HG03025 (cell line): ENCODE measurements around the gene PRKAG3.

ENCODE experiments used
- ATAC-seq: cut with Tn5 transposase; IDR thresholded peaks from one replicate; pipeline ENCODE4 v1.9.1; 2021; ENCODE audit warnings: mild to moderate bottlenecking, moderate library complexity; ENCODE audit not compliant: unreplicated experiment, low FRiP score

PRKAG3 gene

GRCh38 chr2:218865396-218865795 is 33.8 kb upstream of the PRKAG3 start:
- no peak for ATAC-seq

GRCh38 chr2:218863021-218863520 is 31.5 kb upstream of the PRKAG3 start:
- no peak for ATAC-seq

GRCh38 chr2:218861645-218862318 is 30.2 kb upstream of the PRKAG3 start:
- ATAC-seq = no peak

- ATAC-seq = no peak
Observed at GRCh38 chr2:218860950-218861381, 29.4 kb upstream of the PRKAG3 start.

- ATAC-seq = no peak
Observed at GRCh38 chr2:218859988-218860831, 28.6 kb upstream of the PRKAG3 start.

GRCh38 chr2:218859556-218859987 is 28.0 kb upstream of the PRKAG3 start, which contains the start of gene WNT6:
Gene WNT6 (plus strand): TSS chr2:218859805. CDS start chr2:218860038, 233 bp downstream.
- no peak for ATAC-seq

GRCh38 chr2:218858671-218859555 is 27.3 kb upstream of the PRKAG3 start:
- no peak for ATAC-seq

GRCh38 chr2:218858138-218858445 is 26.5 kb upstream of the PRKAG3 start:
- ATAC-seq = no peak

- ATAC-seq = no peak
Observed at GRCh38 chr2:218857371-218858137, 26.0 kb upstream of the PRKAG3 start.

- no peak for ATAC-seq
Observed at GRCh38 chr2:218856896-218857243, 25.3 kb upstream of the PRKAG3 start.

- no peak for ATAC-seq
Observed at GRCh38 chr2:218856167-218856895, 24.7 kb upstream of the PRKAG3 start.

GRCh38 chr2:218855305-218856166 is 23.9 kb upstream of the PRKAG3 start:
- no peak for ATAC-seq

GRCh38 chr2:218854860-218855259 is 23.3 kb upstream of the PRKAG3 start:
- ATAC-seq = no peak

GRCh38 chr2:218853766-218854165 is 22.2 kb upstream of the PRKAG3 start:
- ATAC-seq = no peak

- no peak for ATAC-seq
Observed at GRCh38 chr2:218852911-218853667, 21.5 kb upstream of the PRKAG3 start.

- no peak for ATAC-seq
Observed at GRCh38 chr2:218851286-218851685, 19.7 kb upstream of the PRKAG3 start.

- no peak for ATAC-seq
Observed at GRCh38 chr2:218850796-218851195, 19.2 kb upstream of the PRKAG3 start.

GRCh38 chr2:218849721-218850120 is 18.1 kb upstream of the PRKAG3 start:
- no peak for ATAC-seq
